Retinal pigment epithelial cell (primary cell): Measurements from ENCODE around the gene FKBP2.
"Not testable (repeated sequence)": the region's sequence is repeated elsewhere in the genome, so short reads cannot be mapped to it uniquely, and the experiment has no call there.

Experiments
- DNase-seq: peaks from one replicate; pipeline ENCODE4 v3.0.0-alpha.2; 2010; ENCODE audit warnings: low read depth
- H3K4me3 ChIP-seq: 2 replicates; pipeline ENCODE4 v1.5.1; 2011; ENCODE audit warnings: mild to moderate bottlenecking, low read length, control low read depth, moderate library complexity
- TF ChIP-seq, protein P1 (sequence below): conservative IDR thresholded peaks from 2 replicates; pipeline ENCODE4 v1.5.1; 2011; ENCODE audit warnings: low read depth, low read length, control low read depth, inconsistent platforms

FKBP2 gene

DNA sequence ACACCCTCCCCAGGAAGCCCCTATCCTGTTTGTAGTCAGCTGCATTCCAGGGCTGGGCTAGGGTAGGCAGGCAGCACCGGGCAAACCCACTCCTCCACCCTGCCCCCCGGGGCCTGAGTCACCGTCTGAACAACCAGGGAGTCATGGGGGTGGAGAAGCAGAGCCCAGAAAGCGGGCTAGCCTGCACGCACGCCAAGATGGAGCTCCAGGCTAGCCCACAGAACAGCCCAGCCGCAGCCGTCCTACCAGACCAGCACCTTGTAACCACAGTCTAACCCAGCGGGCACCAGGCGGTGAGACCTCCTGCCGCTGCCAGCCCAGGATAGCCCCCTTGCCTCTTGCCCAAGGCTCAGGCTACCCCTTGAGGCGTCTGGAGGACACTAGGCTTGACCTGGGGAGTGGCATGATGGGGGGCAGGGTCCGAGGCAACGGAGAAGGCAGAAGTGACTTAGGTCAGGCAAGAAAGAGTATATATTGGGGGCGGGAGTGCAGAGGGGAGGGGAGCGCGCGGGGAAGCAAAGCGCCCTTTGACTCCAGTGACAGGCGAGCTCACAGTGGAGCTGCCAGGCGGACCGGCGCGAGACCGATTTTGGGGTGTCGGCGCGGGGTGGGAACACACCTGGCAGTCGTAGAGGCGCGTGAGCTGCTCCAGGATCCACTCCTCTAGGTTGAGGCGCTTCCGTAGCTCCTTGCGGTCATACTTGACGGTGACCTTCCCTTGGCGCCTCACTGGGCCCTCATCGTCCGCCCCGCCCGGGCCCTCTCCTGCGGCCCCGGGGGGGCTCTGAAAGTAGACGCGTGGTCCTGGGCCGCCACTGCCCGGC lies 5.1 kb downstream of the FKBP2 start:
- peak overlapping the region; percentile 90 for H3K4me3 ChIP-seq
- TF ChIP-seq, protein P1, sequence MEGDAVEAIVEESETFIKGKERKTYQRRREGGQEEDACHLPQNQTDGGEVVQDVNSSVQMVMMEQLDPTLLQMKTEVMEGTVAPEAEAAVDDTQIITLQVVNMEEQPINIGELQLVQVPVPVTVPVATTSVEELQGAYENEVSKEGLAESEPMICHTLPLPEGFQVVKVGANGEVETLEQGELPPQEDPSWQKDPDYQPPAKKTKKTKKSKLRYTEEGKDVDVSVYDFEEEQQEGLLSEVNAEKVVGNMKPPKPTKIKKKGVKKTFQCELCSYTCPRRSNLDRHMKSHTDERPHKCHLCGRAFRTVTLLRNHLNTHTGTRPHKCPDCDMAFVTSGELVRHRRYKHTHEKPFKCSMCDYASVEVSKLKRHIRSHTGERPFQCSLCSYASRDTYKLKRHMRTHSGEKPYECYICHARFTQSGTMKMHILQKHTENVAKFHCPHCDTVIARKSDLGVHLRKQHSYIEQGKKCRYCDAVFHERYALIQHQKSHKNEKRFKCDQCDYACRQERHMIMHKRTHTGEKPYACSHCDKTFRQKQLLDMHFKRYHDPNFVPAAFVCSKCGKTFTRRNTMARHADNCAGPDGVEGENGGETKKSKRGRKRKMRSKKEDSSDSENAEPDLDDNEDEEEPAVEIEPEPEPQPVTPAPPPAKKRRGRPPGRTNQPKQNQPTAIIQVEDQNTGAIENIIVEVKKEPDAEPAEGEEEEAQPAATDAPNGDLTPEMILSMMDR, result no peak
- DNase-seq, result peak; percentile 72

DNA sequence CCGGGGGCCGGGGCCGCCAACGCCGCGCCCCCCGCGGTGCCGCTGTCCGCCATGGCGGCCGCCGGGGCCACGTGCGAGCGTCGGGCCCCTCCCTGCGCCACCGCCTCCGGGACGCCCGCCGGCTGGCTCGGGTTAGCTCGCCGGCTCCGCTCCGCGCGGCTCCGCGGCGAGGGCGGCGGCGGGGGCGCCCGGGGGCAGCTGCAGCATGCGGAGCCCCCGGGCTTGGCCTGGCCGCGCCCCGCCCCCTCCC lies 5.7 kb downstream of the FKBP2 start:
- H3K4me3 ChIP-seq, DNase-seq: not testable (repeated sequence)

DNA sequence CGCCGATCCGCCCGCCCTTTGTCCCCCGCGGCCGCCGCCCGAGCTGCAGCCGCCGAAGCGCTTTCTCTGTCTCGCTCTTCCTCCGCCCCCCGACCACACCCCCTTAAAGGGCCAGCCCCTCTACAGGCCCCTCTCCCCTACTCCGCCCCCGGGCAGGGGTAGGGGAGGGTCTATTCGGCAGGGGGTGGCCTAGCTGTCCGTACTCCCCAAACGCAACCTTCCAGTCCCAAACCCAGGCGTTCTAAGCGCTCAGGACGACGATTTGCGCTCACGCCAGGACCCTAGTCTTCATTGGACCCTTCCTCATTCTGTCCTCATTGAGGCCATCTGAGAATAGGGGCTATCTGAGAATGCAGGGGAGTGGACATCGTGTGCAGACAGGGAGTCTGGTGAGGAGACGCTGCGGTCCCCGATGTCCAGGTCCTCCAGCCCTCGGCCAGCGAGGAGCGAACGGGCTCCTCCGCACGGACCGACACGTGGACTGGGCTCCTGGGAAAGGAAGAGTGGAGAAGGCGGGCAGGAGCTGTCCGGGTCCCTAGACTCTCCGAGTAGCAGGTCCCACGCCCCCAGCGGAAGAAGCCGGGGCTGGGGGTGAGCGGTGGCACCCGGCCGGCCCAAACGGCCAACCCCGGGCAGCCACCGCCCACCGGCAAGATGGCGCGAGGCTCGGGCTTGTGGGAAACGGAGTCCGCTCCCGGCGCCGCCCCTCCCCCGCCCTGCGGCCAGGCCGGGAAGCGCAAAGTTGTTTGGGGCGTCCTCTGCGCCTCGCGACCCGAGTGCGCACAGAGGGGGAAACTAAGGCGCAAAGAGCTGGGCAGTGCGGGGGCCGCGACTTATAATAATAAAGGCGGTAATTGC lies 6.2 kb downstream of the FKBP2 start, which contains the start of gene PPP1R14B:
PPP1R14B (minus strand) TSS at position 73 of the 858 bp plus-strand sequence. CDS start 270 bp downstream, outside the sequence.
- H3K4me3 ChIP-seq, result peak within 1 kb of the TSS; percentile 90
- peak; percentile 46 for DNase-seq
- TF ChIP-seq, protein P1, result no peak

DNA sequence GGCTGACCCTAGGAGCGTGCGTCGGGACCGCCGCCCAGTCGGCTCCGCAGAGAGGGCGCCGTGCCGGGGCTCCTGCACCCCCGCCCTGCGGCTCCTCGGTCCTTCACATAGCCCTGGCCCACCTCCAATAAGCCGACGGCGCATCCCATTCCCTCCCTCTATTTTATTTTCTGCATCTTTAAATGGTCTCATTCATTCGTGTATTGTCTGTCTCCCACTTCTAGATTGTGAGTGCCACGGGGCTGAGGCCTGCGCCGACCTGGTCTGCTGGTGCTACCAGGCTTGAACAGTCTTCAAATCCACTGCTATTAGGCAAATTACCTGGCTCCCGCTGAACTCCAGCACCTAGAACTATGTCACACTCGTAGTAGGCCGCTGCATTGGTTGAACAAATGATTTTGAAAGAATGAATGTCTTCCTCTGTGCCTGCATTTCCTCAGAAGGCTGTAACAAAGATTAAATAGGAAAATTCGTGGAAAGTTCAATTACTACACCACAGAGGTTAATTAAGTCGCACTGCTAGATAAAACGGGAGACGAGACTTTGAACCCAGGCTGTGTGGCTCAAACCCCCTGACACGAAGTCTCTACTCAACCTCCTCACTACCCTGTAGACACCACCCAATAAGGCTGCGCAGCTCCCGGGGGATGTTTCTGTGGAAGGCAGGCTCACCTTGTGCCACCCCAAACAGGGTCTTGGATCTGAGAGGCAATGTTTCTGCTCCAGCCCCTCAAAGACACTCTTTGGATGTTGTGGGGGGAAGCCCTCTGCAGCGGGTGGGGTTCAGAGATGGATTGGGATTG lies 7.0 kb downstream of the FKBP2 start:
- TF ChIP-seq, protein P1, result no peak
- peak overlapping the region; percentile 74 for H3K4me3 ChIP-seq
- DNase-seq, result no peak

DNA sequence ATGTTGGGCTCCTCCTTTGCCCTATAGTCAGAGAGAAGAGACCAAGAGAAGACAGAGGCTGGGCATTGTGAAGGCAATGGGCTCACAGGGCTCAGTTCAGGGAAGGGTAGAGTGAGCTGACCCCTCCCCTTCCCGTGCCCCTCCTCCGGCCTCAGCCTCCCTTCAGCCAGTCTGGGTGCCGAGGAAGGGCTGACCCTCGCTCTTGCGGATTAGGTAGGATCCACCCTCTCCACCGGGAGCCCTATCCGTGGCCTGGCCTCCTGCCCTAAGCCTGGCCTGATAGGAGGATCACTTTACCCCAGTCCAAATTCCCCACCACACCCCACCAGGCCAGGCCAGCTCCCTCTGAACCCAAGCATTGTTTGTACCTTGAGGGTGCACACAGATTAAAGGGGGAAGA lies 7.7 kb downstream of the FKBP2 start:
- TF ChIP-seq, protein P1, result no peak
- no peak overlapping the region for H3K4me3 ChIP-seq
- DNase-seq, result no peak

DNA sequence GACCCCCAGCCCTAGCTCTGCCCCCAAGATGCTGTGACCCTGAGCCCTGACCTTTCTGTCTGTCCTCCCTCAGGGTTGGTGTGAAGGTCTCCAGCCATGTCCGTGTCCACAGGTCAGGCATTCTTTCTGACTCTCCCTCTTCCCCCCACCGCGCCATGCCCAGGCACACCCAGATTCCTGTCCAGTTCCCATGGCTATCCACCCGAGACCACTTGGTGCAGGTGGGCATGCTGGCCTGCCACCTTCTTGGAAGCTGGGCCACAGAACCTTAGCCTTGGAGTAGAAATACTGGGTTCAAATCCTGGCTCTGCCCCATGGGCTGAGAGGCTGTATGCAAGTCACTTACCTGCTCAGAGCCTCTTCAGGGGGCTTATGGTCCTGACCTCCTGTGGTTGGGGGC lies 8.1 kb downstream of the FKBP2 start:
- TF ChIP-seq, protein P1, result no peak
- H3K4me3 ChIP-seq, result no peak overlapping the region
- DNase-seq, result no peak

DNA sequence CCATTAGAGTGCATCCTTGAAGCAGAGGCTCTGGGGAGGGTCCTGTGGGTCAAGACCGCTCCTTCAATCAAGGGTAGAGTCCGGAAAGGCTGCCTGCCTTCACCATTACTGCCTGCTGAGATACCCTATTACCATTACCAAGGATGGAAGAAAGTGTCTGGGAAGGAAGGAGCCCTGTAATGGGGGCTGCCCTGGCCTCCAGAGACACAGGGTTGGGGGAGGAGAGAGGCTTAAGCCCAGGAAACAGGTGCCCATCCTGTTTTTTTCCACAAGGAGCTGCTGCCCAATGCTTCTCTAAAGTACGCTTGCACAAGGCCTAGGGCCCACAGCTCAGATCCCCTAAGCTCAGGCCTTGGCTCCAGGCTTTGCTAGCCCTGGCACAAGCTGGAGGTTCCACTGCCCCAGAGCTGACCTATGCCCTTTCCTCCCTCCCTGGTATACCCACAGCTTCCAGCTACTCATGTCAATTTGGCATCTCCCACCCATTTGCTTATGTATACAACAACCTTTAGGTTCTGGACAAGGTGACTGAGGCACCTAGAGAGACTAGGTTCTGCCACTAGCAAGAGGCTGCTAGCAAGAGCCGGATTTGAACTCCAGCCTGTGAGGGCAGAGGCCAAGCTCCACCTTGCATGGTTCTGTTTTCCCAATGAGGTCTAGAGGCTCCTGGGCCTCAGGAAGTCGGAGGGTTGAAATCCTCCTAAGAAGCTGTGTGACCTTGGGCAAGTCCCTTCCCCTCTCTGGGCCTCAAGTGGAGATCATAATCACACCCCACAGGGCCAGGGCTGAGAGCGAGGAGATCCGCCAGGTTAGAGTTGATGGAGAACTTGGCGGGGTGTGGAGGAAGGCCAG lies 8.9 kb downstream of the FKBP2 start:
- TF ChIP-seq, protein P1, result no peak

More for the DNA sequence above, 8.9 kb downstream of the FKBP2 start:
- DNase-seq, result no peak
- no peak overlapping the region for H3K4me3 ChIP-seq
